D721Med (cell line): ENCODE results near the gene TFEC.

Experiments used
- DNase-seq: peaks from one replicate; pipeline ENCODE4 v3.0.0; 2011; ENCODE audit warnings: low spot score; ENCODE audit not compliant: insufficient read length
- FAIRE-seq: peaks from 2 replicates; lab custom pipeline; 2011; peaks lifted over from hg19 to GRCh38; lab: Jason Lieb, UNC
- CTCF ChIP-seq: IDR thresholded peaks from 2 replicates; pipeline ENCODE4 v1.5.1; 2012; ENCODE audit warnings: mild to moderate bottlenecking, control low read depth; ENCODE audit not compliant: insufficient read depth; ENCODE audit errors: missing control alignments

Gene TFEC

GRCh38 chr7:116045532-116045931, 15.0 kb upstream of the TFEC start:
- DNase-seq (no peak), FAIRE-seq (no peak)
- TF ChIP-seq CTCF, result no peak

GRCh38 chr7:116041615-116042014, 11.1 kb upstream of the TFEC start:
- no peak for FAIRE-seq

GRCh38 chr7:116037401-116037800, 6.8 kb upstream of the TFEC start:
- FAIRE-seq (no peak), DNase-seq (no peak)
- no peak for TF ChIP-seq CTCF

More at GRCh38 chr7:116041615-116042014, 11.1 kb upstream of the TFEC start:
- no peak for TF ChIP-seq CTCF
- DNase-seq, result no peak

GRCh38 chr7:116034411-116034810, 3.8 kb upstream of the TFEC start:
- no peak for DNase-seq
- TF ChIP-seq CTCF, result no peak
- no peak for FAIRE-seq

- no peak for DNase-seq
- TF ChIP-seq CTCF, result no peak
- FAIRE-seq, result no peak
These were observed 2.3 kb upstream of the TFEC start for GRCh38 chr7:116032886-116033285.

GRCh38 chr7:116028787-116029186, 1.8 kb downstream of the TFEC start:
- no peak for TF ChIP-seq CTCF
- FAIRE-seq (no peak), DNase-seq (no peak)

- FAIRE-seq, result no peak
- no peak for TF ChIP-seq CTCF
- DNase-seq, result no peak
These were observed 2.8 kb downstream of the TFEC start for GRCh38 chr7:116027786-116028185.
